GM18870 (cell line): Measurements from ENCODE around the gene FLT4.

Experiments used
- ATAC-seq: cut with Tn5 transposase; IDR thresholded peaks from one replicate; pipeline ENCODE4 v1.9.1; 2021; ENCODE audit warnings: moderate library complexity; ENCODE audit not compliant: unreplicated experiment

FLT4 gene

DNA sequence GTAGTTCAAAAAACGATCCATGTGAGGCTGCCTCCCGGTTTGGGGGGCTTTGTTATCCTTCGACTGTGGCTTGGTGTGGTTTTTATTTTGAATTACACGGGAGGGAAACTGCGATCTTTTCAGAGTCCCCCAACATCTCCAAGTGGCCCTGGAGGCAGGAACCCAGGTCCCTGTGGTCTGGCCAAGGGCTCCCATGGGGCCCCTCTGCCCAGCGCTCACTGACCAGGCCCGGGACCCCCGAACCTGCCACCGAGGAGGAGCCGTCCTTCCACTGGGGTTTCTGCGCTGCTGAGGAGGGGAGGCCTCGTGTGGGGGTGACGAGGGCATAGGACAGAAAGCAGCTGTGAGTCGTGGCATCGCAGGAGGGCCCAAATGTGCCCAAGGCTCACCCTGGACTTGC, 40.0 kb downstream of the FLT4 start:
- ATAC-seq, result no peak

DNA sequence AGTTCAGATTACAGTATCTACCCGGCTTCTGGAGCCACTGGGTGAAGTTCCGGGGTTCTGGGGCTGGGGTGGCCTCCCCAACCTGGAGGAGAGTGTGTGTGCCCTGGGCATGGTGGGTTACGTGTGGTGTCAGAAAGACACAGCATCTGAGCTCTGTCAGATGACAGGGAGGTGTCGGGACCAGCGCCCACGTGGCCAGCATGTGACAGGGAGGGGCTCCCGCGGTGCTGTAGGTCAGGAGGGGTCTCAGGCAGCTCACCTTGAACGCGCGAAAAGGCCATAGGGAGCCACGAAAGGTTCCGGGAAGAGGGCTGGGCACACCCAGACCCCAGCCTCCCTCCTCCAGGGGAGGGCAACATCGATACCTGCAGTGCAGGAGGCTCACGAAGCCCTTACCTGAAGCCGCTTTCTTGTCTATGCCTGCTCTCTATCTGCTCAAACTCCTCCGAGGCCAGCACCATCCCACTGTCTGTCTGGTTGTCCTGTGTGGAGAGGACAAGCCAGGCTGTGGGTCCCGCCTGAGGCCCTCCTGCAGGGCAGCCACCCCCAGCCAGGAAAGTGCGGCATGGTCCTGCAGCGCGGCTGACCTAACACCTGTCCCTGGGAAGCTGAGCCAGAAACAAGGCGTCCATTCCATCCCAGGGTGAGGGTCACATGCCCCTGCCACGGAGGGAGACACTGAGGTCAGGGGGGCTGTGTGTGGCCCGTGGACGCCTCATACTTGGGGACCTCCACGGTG, 40.7 kb downstream of the FLT4 start:
- ATAC-seq, result no peak

DNA sequence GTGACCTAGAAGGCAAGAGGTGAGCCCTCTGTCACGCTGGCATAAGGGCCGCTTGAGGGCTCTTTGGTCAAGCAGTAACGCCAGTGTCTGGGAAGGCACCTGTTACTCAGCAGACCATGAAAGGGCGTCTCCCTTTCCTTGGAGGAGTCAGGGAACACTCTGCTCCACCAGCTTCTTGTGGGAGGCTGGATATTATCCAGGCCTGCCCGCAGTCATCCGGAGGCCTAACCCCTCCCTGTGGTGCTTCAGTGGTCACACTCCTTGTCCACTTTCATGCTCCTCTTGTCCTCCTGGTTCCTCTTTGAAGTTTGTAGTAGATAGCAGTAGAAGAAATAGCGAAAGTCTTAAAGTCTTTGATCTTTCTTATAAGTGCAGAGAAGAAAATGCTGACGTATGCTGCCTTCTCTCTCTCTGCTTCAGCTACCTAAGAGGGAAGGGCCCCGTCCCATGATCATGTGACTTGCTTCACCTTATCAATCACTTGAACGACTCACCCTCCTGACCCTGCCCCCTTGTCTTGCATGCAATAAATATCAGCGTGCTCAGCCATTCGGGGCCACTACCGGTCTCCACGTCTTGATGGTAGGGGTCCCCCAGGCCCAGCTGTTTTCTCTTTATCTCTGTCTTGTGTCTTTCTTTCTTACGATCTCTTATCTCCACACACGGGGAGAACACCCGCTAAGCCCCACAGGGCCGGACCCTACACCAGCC, 41.4 kb downstream of the FLT4 start:
- ATAC-seq, result no peak

DNA sequence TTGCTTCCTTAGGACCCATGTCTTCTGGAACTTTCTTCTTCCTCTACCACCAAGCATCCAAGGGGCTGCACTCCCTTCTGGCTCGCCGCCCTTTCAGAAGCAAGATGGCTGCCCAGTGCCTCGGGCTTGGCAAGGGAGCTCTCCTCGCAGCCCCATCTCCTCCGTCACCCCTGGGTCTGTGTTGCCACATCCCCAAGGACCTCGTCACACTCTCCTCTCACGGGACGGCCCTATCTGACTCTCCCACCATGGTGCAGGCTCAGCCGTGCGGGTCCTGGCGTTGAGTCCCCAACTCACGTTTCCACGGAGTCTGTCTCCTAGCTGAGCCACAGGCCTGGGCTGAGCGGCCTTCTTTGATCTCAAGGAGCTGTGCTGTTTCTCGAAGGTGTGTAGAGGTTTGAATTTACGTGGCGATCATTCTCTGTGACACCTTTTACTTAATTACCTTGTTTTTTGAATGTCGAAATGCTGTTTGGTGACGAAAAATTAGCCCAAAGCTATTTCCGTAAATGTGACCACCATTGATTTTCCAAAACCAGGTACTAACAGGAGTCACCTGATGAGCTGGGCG, 43.1 kb downstream of the FLT4 start:
- no peak for ATAC-seq

DNA sequence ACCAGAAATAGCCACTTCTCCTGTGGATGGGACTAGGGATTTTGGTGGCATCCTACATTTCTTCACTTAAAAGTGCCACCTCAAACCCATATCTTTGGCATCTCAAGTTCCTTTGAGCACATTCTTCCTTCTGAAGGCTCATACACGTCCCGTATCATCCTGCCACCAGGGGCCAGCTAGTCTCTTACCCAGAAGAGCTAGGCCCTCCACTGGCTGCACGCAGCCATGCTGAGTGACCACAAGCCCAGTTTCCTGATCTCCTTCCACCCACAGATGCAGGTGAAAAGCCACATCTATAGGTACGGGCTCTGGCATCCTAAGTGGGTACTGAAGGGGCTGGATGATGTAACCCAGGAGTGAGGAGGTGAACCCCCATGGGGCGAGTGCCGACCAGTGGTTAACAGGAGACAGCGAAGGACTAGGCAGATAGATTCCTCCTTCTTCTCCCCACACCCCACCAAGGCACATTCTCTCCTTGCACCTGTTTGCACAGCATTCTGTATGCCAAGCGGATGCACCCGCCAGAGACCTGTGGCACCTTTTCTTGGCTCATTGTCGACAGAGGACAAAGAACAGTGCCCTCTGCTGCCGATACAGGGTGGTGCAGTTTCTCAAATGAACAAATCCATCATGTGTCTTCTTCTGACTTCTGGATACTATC, 43.7 kb downstream of the FLT4 start:
- no peak for ATAC-seq

DNA sequence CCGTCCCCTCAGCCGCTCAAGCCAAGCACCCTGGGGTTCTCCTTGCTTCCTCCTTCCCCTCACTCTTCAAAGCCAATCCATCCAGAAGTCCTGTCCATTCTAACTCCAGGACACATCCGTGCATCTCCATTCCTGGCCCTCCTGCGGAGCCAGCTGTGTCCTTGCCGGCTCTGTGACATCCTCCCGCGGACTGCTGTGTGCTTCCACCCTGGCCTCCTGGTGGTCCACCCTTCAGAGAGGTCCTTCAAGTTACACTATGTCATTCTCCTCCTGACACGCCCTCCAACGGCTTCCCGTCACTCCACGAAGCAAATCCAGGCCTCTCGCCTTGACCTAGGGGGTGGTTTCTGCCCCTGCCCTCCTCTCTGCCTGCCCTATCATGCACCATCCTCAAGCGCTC, 45.1 kb downstream of the FLT4 start:
- no peak for ATAC-seq

DNA sequence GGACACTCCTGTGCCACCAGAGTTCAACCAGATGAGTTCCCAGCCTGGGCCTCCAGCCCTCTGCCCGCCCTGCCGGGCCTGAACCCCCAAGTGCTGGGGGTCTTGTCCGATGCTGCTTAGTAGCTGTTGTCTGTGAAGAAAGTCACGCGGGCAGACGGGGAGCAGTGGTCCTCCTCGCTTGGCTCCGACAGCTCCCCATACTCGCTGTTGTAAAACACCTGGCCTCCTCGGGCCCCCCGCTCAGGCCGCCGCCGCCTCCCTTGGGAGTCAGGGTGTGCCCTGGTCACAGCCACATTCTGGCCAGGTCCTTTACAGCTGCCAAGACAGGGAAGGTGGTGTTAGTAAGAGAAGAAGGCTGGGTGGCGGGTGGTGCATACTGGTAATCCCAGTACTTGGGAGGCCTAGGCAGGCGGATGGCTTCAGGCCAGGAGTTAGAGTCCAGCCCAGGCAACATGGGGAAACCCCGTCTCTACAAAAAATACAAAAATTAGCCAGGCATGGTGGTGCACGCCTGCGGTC, 46.3 kb downstream of the FLT4 start:
- ATAC-seq, result no peak

DNA sequence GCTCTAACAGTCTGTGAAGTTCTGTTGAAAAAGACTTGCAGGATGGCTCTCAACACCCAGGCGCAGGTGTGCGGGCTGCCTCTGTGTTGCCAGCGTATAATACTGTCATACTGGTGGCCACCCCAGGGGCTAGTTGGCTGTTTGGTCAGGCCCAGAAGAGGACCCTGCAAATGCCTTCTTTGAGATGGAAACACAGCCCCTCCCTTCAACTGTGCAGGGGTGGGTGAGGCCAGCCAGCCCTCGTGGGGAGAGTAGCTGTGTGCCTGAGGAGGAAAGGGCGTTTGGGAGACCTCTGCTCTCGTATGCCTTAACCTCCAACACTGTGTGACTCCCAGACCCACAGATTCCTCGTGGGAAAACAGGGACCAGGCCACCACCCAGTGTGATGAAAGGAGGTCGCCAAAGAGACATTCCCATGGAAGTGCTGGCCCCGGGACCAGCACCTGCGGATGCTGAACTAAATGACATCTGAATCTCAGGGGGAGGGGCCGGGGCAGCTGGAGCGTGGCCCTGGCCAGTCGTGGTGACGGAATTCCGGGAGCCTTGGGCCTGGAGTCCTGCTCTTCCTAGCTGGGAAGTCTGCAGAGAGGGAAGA, 46.8 kb downstream of the FLT4 start:
- no peak for ATAC-seq

DNA sequence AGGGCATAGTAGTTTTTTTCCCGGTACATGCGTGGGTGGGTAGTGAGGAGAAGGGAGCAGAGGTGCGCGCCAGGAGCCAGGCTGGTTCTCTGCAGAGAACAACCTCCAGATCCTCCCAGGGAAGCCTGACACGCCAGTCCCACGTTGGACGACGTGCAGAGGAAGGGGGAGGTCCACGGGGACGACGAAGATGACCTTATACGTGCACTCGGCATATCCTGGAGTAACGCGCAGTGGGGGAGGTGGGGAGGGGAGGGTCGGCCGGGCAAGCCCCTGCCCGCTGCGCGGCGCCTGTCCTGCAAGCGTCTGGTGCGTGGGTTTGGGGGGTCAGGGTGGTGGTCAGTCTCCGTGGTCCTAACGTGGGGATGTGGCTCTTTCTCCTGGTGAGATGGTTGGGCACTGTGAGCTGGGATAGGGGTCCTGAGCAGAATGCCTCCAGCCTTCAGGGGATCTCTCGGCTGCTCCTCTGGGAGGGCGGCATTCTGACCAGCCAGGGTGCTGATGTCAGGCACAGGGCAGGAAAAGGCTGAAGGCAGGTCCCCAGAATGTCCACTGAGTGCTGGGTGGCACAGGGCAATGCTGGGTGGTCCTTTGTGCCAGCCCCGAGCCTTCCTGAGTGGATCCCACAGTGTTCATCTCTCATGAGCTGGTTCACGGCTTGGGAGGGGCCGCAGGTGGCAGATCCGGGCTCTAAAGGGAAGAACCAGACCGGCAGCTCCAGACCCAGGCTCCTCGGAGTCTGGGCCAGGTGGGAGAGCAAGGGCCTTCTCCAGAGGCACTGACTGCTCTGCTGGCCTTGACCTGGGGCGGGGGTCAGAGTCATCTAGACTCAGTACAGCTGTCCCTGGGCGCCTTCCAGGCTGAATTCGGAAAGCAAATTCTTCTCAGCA, 47.6 kb downstream of the FLT4 start:
- no peak for ATAC-seq

DNA sequence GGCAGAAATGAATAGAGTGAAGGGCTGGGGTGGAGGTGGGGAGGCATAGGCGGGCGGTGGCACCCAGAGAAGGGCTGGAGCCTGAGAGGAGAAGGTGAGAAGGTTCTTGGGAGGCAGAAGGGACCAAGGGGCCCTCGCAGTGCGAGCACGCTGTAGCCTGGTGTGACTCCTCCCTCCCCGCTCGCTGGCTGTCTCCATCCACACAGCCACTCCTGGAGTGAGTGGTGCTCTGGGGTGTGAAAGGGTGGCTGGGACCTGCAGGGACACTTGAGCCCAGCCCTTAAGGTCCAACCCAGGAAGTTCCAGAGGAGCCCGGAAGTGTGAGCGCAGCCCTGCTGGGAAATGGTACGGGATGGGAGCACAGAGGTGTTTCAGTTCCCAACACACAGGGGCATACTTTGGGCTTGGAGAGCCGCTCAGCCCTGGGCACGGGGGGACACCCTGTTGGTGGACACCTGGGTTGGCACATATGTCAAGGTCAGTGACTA, 48.8 kb downstream of the FLT4 start:
- ATAC-seq, result no peak

DNA sequence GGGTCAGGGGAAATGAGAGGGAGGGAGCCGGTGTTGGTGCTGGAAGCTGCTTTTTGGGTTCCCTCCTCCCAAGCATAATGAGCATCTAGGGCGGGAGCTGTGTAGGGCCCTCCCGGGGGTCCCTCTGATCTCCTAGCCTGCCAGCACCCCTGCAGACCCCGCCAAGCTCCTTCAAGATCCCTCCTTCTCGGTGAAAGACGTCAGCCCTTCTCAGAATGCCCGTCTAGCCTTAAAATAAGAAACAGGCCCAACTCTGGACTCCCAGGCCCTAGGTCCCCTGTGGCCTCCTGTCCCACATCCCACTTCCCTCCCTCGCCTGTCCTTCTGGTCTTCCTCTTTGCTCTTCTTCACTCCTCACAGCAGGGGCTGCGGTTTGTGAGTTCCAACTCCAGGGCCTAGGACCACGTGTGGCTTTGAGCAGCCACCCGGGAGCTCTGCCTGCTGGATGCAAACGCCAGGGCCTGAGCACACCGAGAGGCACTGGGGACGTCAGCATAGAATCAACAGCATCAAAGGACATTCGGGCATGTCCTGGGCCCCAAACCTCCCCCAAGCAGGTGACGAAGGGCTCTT, 49.3 kb downstream of the FLT4 start:
- no peak for ATAC-seq

DNA sequence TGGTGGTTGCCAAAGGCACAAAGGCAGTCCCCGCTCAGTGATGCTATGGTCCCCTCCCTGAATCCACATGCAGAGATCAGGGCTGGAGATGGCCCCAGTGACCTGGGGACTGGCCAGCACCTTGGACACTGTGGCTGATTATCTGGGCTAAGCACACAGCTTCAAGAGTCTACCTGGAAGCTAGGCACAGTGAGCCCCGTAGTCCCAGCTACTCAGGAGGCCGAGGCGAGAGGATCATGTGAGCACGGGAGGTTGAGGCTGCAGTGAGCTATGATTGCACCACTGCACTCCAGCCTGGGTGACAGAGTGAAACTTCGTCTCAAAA, 49.8 kb downstream of the FLT4 start:
- no peak for ATAC-seq

DNA sequence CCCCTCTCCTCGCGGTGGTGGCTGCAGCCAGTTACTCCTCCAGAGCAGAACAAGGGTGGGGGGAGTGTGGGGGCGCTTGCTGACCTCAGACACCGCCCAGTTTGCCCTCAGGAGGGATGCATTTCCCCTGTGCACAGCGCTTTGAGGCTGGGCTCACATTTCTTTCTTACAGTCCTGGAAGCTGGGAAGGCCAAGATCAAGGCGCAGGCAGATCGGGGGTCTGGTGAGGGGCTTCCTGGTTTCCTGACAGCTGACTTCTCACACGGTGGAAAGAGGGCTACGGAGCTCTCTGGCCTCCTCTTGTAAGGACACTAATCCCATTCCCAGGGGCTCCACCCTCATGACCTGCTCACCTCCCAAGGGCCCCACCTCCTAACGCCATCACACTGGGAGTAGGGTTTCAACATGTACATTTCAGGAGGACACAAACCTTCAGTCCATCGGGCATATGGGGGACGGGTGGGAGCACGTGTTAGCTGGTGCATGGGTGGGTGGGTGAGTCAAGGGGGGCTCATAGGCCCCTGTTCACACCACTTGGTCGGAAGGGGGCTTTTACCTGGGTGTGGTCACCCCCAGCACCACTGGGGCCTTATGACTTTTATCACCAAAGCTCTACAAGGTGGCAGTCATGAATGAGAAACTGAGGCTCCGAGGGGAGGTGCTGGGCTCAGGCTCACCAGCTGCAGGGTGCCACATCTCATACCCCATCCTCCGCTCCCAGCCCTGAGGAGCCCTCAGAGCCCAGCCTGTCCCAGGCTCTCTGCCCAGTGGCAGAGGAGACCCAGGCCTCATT, 50.4 kb downstream of the FLT4 start:
- no peak for ATAC-seq

DNA sequence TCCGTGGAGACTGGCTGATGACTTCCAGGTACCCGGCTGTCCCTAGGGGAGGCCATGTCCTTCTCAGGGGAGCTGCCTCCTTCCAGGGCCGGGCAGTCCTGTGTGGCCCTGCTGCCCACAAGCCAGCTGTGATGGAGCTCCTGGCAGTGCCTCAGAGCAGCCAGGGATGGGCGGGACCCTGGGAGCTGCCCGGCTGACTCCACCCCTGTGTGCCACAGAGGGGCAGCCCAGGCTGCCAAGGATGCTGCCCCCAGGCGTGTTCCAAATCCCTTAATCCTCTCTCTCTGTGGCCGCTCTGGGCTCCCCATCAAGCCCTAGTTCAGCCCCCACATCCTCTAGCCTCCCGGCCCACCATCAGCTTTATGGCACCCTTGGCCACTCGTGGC, 51.1 kb downstream of the FLT4 start:
- ATAC-seq, result no peak

DNA sequence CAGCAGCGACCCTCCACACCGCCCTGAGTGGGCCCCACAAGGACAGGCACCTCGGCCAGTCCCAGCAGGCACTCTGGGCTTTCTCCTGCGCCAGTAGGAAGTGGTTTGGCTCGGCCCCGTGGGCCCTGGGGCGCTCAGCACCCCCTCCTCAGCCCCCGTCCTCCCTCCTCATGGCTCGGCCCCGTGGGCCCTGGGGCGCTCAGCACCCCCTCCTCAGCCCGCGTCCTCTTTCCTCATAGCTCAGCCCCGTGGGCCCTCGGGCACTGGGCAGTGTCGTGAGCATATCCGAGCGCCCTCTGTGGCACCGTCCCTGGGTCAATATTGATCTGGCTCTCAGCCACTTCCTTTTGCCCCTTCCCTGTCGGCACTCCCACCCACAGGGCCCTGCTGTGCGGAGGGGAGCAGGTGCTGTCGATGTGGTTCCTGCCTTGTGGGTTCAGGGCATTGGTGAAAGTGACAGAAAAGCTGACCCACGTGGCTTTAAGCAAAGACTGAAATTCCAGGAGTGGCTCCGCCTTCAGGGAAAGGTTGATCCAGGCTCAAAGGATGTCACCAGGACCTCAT, 52.6 kb downstream of the FLT4 start:
- ATAC-seq, result no peak

DNA sequence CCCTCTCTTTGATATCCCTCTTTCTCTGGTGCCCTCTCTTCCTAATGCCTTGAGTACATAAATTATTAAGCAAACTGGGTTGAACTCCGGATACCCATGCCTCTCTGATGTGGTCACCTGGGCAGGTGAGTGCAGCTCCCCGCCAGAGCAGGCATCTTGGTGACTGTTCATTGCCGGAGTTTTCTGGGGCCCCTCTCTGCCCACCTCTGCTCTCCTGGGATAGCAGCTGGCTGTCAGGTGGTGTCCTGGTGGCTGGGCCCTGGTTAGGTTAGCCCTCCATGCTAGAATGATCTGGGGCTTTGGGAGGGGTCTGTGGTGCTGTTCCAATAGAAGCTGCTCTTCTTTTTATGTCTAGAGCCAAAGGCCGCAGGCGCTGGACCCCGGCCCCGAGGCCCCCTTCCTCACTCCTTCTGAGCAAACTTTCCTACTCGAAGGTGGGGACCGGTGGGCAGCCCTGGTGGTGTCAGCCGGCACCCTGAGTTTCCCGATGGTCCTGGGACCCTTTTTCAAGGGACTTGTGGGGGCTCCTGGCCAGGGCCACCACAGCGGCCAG, 53.2 kb downstream of the FLT4 start:
- ATAC-seq, result no peak

DNA sequence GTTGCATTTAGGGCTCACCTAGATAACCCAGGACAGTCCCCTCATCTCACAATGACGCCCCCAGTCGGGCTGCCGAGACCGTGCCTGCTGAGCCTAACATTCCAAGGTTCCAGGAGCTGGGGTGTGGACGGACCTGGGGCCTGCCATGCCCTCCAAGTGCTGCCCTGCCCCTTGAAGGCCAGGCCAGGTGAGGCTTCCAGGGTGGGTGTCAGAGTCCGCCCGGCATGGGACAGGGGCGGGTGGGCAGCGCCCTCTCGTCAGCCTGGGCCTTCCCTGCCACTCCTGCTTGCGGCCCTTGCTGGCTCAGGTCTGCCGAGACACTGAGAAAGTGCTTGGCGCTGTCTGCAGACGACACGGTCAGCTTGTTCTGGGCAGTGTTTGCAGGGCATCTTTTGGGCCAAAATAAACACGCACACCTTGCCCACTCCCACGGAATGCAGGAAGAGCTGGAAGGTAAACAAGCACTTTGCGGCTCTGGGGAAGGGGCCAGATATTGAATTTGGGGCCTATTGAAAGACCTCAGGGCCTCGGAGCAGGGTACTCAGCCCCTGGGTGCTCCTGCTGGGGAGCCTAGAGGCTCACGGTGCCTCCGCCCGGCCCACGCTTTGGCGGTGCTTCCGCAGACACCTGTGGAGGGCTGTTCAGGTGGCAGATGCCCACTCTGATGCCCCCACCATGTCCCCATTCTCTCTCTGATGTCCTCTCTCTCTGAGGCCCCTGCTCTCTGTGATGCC, 53.9 kb downstream of the FLT4 start:
- no peak for ATAC-seq

DNA sequence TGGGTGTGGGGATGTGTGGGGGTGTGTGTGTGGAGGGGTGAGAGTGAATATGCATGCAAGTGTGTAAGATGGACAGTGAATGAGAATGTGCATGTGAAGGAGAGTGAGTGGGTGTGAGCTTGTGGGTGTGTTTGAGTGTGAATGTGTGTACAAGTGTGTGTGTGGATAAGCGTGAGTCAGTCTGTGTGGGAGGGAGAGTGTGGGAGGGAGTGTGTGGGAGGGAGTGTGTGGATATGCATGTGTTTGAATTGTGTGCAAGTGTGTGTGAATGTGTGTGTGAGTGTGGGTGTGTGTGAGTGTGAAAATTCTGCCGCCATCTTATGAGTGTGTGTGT, 54.4 kb downstream of the FLT4 start:
- no peak for ATAC-seq
